NOMO-1 treated with DMSO at 0.1 percent for 48 hours (cell line): ENCODE results near the gene SH3PXD2A.

Experiments used
- DNase-seq: peaks from one replicate; lab custom pipeline; 2025; ENCODE audit not compliant: unreplicated experiment; lab: John Stamatoyannopoulos, UW

The SH3PXD2A gene

DNA sequence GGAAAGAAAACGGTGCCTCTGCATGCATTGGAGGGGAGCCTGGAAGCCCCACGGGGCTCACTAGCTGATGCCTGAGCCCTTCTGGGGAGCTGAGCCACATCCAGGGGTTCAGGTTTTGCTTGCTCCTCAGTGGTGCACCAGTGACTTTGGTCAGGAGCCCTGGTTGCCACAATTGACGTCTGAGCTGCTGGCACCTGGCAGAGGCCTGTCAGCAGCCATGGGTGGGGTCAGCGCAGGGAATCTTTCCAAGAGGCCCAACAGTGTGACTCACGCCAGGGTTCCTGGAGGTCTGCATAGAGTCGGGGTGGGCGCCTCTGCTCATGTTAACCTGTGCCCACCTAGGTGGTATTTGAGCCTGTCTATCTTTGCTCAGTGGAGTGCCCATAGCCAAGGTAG is 223.1 kb downstream of the SH3PXD2A start:
- DNase-seq, result no peak

DNA sequence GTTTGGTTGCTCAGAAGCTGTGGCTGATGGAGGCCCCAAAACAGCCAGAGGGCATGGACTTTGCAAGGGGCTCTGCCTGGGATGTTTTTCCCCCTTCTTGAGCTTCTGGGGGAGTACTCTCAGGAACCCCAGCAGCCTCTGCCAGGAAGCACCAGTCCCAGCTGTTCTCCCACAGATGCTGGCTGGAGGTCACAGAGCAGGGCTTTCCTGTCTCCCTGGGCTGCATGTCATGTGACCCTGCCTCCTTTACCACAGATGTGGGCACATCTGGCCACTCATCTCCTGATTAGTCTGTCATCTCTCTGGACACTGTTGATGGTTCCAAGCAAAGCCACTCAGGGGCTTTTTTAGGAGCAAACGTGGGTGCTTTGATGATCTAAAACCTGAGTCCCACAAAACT is 225.2 kb downstream of the SH3PXD2A start:
- no peak for DNase-seq

DNA sequence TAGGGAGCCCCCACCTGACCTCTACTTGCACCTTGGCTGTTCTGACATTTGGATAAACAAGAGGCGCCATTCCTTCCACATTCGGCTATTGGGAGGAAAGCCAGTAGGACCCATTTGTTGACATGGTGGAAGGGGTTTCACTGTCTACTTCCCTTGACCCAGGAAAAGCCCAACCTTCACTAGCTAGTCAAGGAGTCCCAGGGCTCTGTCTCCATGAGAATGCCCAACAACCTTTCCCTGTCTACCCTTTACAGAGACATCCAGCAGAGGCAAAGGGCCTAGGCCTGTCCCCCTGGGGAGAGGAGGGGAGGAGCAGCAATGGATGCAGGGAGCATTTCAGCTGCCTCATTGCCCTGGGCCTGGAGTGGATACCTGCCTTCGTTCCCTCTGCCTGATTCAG is 225.8 kb downstream of the SH3PXD2A start:
- no peak for DNase-seq

DNA sequence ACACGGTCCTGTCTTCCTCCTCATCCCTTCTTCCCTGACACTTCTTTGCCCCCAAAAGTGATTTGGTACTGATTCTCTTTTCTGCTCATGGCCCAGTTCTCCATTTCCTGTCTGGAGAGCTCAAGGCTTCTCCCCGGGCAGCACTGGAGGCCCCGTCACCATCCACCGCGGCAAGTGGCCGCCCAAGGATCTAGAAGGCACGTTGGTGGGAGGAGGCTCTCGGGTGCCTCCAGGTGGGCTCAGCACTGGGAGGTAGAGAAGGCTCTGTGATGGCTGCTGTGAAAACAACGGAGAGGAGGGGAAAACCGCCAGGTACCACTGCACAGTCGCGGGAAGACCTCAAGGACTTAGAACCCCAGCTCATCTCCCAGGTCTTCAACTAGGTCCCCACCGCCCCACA is 227.5 kb downstream of the SH3PXD2A start:
- no peak for DNase-seq

DNA sequence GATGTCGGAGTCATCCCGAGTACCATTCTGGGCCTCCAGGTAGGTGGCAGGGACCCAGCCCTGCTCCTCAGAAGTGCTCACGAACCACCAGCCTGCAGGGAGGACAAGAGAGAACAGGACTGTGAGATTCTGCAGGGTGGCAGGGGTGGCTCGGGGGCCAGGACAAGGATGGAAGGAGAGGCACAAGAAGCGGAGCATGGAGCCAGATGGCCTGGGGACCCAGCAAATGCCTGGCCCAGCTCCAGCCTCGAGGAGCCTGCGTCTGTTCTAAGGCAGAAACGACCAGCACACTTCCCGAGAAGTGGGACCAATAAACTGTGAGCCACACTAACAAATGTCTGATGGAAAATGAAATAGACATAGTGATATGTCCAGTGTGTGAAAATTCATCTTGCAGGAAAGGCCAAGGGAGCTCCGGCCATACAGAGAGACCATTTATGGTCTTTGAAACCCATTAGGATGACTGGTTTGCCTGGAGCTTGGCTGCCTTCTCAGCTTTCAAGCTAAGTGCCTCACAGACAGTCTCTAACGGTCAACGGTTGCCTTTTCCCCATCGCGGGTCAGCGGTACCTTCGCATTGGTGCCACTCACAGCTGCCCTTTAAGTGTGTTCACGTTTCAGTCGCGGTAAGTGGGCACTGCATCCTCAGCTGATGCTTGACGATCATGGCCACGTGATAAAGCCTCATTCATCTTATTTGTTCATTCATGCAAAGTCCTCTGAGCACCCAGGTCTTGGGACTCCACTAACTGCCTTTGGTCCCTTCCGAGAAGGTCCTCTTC is 228.1 kb downstream of the SH3PXD2A start:
- DNase-seq, result no peak

DNA sequence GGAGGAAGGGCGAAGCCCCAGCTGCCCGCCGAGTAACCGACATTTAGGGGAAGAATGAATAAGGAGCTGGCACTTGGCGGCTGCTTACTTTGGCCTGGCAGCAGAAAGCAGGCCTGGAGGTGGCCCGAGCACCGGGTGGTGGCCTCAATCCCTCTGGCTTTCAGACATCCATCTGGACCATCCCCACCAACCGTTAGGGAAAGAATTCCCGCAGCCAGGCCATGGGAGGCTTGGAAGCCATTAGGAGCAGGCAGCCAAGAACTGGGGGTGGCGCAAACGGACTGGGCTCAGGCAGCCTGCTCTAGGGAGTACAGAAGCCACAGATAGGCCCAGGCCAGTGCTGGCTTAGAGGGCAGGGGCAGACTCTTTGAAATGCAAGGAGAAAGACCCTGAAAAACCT is 229.2 kb downstream of the SH3PXD2A start:
- no peak for DNase-seq

DNA sequence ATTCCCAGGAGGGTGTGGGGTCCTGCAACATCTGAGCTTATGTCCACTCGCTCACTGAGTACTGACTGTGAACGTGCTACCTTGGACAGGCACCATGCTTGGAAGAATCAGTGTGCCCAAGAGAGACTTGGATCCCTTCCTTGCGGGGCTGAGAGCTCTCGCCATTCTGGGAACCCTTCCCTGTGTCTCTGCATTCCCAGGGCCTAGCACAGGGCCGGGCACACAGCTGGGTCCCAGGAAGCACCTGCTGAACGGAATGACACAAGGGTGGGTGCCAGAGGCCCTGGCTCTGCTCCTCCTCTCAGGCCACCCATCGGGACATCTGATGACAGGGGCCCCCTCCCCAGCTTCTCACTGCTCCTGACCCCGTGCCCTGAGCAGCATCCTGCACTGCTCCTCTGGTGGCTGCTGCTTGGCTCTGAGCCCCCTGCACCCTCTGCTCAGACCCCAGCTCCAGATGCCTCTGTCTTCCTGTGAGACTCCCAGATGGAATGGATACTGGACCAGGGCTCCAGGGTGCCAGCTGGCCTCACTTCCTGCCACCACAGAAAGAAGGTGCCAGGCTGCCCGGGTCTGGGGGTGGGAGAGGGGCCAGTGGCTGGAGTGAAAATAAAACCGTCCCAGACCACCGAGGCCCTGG is 232.3 kb downstream of the SH3PXD2A start:
- DNase-seq, result no peak

DNA sequence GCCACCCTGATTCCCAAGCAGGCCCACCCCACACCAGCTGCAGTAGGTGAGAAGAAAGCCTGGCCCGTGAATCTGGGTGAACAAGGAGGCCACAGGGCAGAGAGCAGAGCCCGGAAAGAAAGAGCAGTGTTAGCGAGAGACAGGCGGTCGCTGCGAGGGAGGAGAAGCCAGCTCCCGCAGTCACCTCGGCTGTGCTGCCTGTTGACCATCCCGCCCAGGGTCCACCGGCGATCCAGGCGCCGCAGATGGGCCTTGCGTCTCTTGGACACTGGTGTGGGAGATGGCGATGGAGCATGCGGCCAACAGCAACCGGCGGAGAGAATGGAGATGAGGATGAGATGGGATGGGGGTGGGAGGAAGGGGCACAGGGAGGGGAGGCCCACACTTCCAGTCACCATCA is 233.1 kb downstream of the SH3PXD2A start:
- DNase-seq, result no peak

DNA sequence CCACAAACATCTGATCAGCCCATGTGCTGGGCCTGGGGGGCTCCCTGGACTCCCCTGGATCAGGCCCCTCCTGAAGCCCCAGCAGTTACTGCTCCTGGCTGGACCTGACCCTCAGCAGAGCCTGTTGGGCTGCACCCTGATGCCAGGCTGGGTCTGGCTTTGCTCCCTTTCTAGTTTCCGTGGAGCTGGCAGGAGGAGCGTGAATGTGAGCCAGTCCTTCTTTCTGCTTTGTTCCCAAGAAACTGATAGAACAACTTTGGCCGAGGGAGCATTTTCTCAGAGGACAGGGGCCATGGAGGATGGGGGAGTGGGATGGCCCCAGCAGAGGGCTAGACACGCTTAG is 233.6 kb downstream of the SH3PXD2A start:
- DNase-seq, result no peak

DNA sequence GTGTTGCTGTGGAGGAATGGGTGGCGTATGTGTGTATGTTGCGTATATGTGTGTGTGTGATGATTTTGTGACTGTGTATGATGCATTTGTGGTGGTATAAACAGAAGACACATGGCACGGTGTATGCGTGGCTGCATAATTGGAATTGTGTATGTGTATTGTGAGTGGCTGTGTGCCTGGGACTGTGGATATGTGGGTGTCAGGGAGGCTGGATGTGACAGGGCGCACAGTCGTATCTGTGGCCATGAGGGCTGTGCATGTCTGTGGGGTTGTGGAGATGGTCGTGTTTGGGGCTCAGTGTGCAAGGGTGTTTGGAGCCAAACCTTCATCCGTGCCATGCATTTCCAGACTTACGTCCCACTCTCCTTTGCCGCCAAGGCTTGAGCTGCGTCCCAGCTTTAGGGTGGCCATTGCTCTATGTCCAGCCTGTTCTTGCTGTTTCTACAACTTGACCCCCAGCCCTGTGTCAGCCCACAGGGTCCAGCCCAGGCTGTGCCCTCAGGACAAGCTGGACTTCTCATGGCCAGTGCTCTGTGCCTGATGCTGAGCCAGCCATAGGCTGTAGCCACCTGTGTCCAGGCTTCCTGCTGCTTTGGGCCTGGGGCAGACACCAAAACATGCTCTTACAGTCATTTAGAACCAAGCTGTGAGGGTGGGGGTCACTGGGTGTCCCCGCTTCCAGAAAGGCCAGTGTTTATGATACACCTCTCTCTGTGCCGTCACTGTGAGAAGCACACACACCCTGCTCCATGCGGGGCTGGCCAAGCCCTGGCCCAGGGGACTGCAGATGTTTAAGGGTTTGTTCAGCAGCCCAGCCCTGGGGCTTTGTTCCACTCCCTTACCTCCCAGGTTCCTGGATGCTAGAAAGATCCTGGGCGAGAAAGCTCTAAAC is 234.2 kb downstream of the SH3PXD2A start:
- DNase-seq, result no peak

DNA sequence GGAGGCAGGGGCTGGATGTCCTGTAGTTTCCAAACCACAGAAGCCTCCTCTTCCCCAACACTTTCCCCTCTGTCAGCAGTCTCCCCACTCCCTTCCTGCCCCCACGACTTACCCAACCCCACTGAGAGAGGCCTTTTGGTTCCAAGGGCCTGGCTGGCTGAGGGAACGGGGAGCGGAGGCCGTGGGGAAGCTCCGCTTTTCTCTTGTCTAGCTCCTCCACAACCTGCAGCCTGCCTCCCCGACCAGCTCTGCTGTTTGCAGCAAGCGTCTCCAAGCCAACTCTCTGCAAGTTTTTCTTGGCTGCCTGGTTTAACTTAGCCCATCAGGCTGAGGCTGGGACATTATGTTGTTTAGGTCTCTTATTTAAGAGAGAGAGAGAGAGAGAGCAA is 235.0 kb downstream of the SH3PXD2A start:
- no peak for DNase-seq

DNA sequence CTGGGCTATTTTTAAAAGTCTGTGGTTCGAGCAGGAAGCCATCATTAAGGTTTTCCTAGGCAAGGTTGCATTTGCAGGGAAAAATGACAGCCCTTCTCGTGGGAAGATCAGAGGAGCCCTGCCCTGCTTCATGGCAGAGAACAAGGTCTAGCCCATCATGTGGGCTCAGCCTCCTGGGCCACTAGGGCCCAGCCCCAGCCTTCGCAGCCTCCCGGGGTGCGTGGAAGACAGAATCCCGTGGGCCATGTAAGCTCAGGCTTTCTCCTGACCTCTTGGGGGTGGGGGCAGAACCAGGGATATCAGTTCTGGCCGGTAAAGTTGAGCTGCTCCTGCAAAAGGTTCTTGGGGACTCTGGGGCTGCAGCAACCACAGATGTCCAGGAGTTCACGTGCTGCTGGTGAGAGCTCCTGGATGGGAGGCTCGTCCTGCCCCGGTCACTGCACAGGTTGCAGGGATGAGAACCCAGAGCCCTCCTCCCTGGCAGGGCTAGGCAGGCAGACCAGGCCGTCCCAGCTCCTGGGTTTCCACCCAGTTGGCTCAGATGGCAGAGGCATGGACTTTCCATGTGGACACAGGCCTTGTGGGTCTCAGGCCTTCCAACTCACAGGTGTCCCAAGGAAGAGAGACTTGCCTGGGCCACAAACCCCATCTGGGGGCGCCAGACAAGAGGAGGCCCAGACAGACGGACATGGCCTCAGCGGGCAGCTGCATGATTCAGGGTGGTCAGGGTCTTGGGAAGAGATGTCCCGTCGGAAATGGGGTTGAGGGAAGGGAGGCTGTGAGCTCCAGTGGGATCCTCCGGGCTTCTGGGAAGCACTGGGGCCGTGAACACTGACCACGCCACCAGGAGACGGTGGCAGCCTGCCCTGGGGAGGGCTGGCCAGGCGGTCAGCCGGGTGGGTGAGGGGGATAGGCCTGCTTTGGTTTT is 235.7 kb downstream of the SH3PXD2A start:
- no peak for DNase-seq

DNA sequence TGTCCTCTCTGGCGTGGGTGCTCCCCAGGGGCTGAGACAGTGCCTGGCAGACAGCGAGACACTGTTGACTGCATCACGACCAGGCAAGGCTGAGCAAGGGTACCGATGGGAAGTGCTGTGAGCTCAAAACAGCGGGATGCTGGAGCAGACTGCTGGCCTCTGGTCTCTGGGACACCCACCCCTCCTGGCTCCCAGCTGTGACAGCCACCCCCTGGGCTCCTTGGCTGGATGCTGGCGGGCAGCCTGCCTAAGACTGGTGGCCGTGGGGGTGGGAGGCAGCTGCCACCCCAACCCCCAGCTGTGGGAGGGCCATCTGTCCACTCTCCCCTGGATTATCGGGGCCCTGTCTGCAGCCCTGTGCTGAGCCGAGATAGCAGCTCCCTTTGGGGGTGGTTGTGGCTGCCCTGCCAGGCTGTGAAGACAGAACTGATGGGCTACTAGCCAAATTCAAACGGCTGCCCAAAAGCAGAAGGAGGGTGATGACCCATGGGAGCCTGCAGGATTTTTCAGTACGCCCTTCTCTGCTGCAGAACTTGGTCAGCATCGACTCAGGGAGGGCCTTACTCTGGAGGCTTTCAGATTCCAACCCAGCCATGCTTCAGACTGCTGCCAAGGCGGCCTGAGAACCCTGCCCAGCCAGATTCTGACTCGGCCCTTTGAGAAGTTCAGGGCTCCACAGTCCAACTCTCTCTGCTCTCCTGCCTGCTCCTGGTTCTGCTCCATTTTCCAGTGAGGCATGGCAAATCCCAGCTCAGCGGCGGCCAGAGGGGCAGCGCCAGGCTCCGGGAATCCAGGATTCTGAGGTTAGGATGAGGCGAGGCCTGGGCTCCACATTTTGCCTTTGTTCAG is 236.6 kb downstream of the SH3PXD2A start:
- no peak for DNase-seq

DNA sequence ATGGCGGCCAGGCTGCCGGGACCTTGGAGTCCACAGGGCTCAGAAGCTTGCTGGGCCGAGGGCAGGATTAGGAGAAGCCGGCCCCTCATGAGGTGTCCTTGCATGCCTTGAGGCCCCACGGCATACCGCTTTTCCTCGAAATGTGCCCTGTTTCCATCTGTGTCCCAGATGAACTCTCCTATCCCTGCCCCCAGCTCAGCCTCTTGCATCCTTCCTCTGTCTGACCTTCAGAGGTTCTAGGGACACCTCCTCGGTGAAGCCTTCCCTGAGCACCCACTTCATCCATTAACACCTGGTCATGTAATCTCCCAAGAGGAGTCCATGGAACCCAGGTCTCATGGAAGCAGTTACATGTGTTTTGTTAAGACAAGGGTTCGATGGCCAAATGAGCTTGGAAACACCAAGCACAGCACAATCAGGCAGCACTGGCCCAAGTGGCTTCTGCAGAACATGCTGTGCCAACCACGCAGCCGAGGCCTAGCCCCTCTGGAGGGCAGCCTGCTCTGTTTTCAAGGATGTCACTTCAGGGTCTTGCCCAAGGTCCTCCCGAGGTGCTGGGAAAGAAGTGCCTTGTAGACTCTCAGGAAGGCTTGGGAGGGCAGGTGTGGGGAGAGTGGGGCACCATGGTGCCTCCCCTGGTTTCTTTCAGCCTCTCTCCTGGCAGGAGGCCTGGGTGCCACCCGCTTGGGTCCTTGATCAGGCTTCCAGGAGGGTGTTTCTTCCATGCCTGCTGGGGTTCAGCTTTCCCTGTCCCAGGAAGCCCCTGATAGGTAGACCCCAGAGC is 237.6 kb downstream of the SH3PXD2A start:
- DNase-seq, result no peak

DNA sequence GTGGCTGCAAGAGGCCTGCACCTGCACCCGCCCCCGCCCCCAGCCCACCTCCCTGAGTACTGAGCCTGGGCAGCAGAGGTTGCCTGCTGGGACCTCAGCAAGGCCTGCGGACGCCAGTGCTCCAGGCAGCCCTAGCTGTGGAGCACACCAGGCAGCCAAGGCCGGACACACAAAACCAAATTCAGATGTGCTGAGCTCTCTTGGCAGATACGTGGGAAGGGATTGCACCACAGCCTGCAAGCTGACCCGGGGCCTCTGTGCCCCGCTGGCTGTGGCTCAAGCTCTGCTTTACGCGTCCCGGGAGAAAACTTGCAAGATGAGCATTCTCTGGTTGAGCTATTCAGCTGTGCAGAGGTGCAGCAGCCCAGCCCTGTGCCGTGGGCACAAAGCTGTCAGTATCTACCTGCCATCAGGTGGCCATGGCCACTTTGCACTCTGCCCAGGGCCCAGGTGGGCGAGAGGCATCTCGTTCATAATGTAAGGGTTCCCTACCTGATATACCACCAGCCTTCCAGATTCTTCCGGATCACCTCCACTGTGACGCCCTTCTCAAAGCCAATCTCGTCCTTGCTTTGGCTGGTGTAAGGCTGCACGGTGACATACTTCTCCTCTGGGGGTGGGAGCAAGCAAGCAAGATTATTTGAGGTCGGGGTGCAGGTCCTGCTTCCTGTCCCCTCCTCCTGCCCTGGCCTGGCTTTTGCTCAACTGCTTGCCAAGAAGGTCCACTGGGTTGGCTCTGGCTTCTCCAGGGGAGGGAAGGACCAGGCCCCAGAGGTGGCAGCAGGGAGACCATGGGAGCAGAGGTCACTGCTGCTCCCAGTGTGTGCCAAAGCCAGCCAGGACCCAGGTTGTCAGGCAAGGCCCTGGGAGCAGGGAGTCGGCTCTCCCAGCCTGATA is 238.4 kb downstream of the SH3PXD2A start:
- DNase-seq, result no peak

DNA sequence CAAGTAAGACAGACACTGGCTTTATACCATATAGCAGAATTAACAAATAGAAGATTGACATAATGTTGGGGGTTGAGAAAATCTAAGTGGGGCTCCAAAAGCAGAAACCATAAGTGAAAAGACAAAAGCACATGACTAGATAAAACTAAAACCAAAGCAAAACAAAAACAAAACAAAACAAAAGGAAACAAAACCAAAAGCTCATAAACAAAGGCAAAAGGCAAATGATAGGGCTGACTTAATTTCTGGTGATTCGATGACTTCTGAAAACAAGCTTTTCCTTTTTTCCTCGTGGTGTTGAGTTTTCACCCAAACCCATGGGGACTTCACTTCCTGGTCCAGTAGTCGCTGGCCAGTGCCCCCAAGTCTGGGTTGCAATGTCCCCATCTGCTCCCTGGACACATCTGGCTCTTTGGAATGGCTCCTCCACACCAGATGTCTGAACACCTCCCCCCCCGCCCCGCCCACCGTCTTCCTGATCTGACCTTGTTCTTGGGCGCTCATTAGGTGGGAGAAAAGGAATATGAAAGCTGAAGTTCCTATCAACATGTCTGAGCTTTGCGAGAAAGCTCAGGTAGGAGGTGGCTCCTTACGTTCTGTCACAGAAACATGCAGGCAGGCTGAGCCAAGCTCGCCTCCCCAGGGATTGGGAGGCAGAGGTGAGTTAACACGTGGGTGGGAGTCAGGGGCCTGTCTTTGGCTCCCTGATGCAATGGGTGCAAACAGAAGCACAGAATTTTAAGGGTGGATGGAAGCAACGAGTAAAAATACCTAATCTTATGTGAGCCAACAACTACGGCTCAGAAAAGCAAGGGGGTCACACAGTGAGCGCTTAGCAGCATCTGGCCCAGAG is 240.8 kb downstream of the SH3PXD2A start:
- DNase-seq, result no peak

DNA sequence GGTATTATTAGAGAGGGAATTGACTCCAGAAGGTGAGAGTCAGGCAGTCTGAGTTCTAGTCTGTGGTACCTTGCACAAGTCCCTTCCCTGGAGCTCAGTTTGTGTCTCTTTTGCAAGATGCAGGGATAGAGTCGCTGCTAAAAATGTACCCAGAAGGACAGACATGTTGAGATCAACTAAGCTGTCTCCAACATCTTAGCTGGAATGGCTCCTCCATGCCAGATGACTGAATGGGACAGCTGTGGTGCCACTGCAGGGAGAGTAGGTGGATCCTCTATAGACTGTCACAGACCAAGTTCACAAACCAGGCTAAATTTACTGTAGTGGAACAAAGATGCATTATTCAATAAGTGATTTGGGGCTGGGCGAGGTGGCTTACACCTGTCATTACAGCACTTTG is 241.8 kb downstream of the SH3PXD2A start:
- DNase-seq, result no peak
